ENCODE results near the gene ZNF845.
"Not testable (repeated sequence)": the region's sequence is repeated elsewhere in the genome, so short reads cannot be mapped to it uniquely, and the experiment has no call there.

ZNF845 gene

GRCh38 chr19:53333463-53334449 lies at the start of gene ZNF845:
Gene ZNF845 (plus strand): TSS chr19:53333749. CDS start chr19:53341308, 7,559 bp downstream.
- peak; percentile 97 for DNase-seq

- no peak for DNase-seq
These were observed 48.5 kb upstream of the ZNF845 start for GRCh38 chr19:53285087-53285486.

- no peak for DNase-seq
These were observed 42.6 kb upstream of the ZNF845 start for GRCh38 chr19:53290758-53291549.

- no peak for DNase-seq
These were observed 38.6 kb upstream of the ZNF845 start for GRCh38 chr19:53294786-53295441.

GRCh38 chr19:53301341-53301740 lies 32.2 kb upstream of the ZNF845 start:
- not testable (repeated sequence) for DNase-seq

- DNase-seq: no peak
These were observed 25.2 kb upstream of the ZNF845 start for GRCh38 chr19:53308339-53308811.

GRCh38 chr19:53311044-53311443 lies 22.5 kb upstream of the ZNF845 start:
- DNase-seq: no peak

- DNase-seq: no peak
These were observed 21.7 kb upstream of the ZNF845 start for GRCh38 chr19:53311897-53312296.

GRCh38 chr19:53328967-53329366 lies 4.6 kb upstream of the ZNF845 start:
- no peak for DNase-seq

- no peak for DNase-seq
These were observed 1.1 kb upstream of the ZNF845 start for GRCh38 chr19:53332484-53332883.

- DNase-seq: peak; percentile 10
These were observed 485 bp upstream of the ZNF845 start for GRCh38 chr19:53333066-53333462.

- DNase-seq: not testable (repeated sequence)
These were observed 10.9 kb downstream of the ZNF845 start for GRCh38 chr19:53344403-53344802.

GRCh38 chr19:53355739-53356138 lies 22.2 kb downstream of the ZNF845 start:
- DNase-seq: no peak

- no peak for DNase-seq
These were observed 24.5 kb downstream of the ZNF845 start for GRCh38 chr19:53357821-53358581.

- not testable (repeated sequence) for DNase-seq
These were observed 26.5 kb downstream of the ZNF845 start for GRCh38 chr19:53360056-53360455.

GRCh38 chr19:53365134-53365898 lies 31.8 kb downstream of the ZNF845 start, which contains the start of gene ZNF525:
Gene ZNF525 (plus strand): TSS chr19:53365705. CDS start chr19:53372282, 6,577 bp downstream.
- DNase-seq: peak; percentile 98

- peak; percentile 32 for DNase-seq
These were observed 32.4 kb downstream of the ZNF845 start for GRCh38 chr19:53365899-53366493.

- no peak for DNase-seq
These were observed 38.6 kb downstream of the ZNF845 start for GRCh38 chr19:53372196-53372595.

GRCh38 chr19:53374288-53374687 lies 40.7 kb downstream of the ZNF845 start:
- no peak for DNase-seq

GRCh38 chr19:53374743-53375142 lies 41.2 kb downstream of the ZNF845 start:
- no peak for DNase-seq

GRCh38 chr19:53381376-53381775 lies 47.8 kb downstream of the ZNF845 start:
- DNase-seq: no peak
